Stimulated activated naive CD8-positive, alpha-beta T cell treated with anti-CD3 and anti-CD28 coated beads, Interleukin-15, Interleukin-2, amounts not matched to agents 100 U/mL and 50 U/mL, for 24 hours (primary cell): ENCODE measurements around the gene FAM228B.
"Not testable (repeated sequence)": the region's sequence is repeated elsewhere in the genome, so short reads cannot be mapped to it uniquely, and the experiment has no call there.

Experiments used
- ATAC-seq: fragments of 150-1000 bp; cut with Tn5 transposase; one replicate; pipeline ENCODE4 v1.10.0; 2021
- DNase-seq: peaks from one replicate; pipeline ENCODE4 v3.0.0; 2021

The FAM228B gene

DNA sequence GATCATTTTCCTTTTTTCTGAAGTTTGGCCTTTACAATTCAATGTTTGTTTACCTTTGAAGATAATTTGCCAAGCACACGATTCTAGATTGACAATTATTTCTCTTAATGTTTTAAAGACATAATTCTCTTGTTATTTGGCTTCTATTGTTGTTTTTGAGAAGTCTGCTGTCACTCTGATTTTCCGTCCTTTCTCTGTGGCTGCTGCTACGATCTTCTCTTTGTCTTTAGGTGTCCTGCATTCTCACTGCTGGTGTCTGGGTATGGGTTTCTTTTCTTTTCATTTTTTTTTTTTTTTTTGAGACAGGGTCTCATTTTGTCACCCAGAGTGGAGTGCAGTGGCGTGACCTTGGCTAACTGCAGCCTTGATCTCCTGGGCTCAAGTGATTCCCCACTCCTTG is 36.4 kb downstream of the FAM228B start:
- no peak for DNase-seq
- no peak for ATAC-seq

DNA sequence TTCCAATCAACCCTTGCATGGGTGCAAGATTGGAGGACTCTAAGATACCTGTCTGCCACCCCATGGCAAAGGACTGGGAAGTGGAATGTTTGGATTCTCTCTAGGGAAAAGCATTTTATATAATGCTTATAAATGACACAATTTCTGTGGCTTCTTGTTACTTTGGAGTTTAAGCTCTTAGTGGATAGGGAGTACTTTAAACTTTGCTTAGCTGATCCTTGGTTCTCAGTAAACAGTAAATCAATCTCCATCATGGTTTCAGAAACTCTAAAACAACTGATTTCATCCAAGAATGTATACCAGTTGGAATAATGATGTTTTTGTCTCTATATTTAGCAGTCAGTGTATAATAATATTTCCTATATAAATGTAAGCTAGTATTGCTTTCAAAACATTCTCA is 37.5 kb downstream of the FAM228B start:
- ATAC-seq: no peak
- no peak for DNase-seq

DNA sequence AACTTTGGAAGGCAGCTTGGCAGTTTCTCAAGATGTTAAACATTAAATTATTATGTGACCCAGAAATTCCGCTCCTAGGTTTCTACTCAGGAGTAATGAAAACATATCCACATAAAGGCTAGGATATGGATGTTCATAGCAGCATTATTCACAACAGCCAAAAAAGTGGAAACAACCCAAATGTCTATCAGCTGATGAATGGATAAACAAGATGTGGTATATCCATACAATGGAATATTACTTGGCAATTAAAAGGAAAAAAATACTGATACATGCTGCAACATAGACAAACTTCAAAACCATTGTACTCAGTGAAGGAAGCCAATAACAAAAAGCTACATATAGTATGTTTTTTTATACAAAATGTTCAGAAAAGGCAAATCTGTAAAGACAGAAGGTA is 39.2 kb downstream of the FAM228B start:
- no peak for ATAC-seq
- DNase-seq: no peak

DNA sequence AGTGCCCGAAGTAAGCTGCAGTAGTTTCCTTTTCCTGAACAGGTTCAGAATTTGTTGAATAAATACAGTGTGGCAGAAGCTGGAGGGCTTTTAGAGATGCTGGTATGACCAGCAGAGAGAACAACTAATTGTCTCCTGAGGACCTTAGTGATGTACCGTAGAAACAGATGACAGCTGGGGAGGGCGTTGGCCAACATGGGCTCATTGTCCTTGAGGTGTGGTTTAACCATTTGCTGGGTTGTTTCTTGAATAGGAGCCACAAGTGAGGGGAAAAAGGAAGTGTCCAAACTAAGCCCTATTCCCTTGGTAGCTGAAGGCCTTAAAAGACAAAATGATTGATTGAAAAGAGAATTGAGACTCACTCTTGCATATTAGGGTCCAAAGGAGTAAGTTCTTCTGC is 39.9 kb downstream of the FAM228B start:
- DNase-seq (no peak), ATAC-seq (no peak)

DNA sequence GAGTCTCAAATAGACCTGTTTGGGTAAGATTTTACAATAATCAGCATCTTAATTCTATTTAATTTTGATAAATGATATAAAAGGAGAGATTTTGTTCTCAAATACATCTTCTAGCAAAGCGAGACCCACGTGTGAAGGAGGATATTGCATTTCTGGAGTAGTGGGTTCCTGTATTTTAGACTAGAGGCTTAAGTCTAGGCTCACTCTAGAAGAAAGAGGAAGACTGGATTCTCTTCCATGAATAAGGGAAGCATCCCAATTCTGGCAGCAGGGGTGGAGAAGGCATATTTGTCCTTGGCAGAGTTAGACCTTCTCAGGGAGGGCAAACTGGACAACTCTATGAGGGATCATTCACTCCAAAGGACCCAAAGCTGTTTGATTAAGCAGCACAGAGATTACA is 40.3 kb downstream of the FAM228B start:
- no peak for ATAC-seq
- no peak for DNase-seq

DNA sequence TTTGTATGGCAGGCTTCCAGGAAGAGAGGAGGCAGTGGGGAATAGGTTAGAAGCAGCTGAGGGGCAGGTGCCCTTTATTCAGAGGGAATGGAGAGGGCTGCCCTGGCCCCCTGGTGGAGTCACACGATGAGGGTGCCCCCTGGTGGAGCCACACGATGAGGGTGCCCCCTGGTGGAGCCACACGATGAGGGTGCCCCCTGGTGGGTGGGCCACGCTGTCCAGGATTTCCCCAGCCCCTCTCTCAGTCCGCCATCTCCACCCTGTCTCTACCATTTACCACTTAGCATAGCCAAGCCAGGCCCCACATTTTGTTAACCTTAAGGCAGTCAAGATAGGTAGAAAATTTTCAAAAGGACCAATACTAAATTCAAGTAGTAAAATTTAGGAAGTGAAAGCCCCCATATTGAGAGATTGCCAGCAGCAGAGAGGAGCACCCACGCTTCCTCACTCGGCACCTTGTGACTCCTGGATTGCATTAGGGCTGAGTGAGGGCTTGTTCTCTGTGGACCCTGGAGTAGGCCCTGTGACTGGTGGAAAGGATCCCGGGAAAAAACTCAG is 41.2 kb downstream of the FAM228B start:
- DNase-seq (peak; percentile 69), ATAC-seq (peak; percentile 75)

DNA sequence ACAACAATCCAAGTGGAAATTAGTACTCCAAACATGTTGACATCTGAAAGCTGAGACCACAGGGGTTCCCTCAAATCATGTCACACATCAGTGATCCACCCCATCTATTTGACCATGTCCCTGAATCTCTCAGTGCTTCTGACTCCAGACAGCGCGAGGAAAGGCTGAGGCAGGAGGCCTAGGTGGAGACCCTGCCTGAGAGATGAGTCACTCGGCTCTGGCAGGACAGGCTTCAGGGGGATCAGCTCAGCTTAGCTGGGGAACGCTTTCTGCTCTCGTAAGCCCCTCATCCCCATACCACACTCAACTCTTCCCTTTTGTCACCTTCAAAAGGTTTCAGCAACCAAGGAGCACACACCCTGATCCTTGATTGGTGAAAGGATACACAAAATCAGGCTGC is 45.8 kb downstream of the FAM228B start:
- DNase-seq (no peak), ATAC-seq (no peak)

DNA sequence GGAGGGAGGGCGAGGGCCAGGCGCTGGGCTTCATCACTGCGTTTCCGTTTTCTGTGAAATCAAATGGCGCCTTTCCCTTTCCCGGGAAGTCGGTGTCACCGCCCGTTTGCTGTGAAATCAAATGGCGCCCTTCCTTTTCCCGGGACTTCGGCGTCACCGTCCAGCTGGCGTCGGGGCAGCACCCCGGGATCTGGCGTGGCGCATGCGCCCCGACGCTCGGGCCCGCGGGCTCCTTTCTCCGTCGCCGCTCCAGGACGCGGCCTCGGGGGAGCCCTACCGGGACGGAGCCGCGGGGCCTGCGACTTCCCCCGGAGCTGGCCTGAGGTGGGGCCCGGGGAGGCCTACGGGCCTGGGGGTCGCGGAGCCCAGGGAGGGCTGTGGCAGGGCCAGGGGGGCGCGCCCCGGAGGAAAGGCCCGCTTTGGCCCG is 51.6 kb downstream of the FAM228B start, which contains the start of gene FAM228A:
Gene FAM228A, plus strand, starts transcription at position 203 of the 427 bp plus-strand sequence. CDS start 428 bp downstream, outside the sequence.
- ATAC-seq (no peak), DNase-seq (no peak)

DNA sequence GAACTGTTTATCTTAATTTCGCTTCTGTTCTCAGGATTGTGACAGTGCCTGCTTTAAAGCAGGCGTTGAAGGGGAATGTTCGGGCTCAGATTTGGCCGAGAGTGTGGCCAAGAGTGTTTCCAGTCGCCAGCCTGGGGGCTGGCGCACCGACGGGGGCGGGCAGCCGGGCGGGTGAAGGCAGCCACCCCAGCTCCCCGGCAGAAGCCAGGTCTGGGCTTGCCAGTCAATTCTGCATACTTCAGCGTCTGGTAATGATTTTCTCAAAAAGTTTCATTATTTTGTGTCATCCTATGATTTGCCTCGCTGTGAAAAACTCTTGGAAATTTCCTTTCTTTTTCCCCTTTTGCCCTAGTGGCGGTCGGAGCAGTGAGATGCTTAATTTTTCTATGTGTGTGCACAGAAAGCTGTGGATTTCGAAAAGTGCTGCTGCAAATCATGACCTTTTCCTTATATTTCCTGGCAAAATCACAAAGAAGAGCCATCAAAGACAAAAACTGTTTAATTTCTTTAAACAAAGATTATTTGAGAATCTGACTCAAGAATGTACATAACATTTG is 52.4 kb downstream of the FAM228B start:
- DNase-seq: no peak
- no peak for ATAC-seq

DNA sequence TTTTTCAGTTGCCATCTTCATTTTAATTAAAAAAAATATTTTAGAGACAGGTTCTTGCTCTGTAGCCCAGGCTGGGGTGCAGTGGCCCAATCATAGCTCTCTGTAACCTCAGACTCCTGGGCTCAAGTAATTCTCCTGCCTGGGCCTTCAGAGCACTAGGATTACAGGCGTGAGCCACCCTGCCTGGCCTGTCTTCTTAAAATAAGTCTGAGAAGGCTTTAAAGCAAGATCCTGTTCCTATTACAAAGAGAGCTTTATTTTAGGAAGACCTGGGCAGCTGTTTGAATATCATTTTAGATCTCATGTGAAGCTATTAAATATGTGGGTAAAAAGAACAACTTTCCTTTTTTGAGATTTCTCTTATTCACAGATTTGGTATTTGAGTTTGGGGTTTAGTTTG is 53.1 kb downstream of the FAM228B start:
- DNase-seq (no peak), ATAC-seq (no peak)

DNA sequence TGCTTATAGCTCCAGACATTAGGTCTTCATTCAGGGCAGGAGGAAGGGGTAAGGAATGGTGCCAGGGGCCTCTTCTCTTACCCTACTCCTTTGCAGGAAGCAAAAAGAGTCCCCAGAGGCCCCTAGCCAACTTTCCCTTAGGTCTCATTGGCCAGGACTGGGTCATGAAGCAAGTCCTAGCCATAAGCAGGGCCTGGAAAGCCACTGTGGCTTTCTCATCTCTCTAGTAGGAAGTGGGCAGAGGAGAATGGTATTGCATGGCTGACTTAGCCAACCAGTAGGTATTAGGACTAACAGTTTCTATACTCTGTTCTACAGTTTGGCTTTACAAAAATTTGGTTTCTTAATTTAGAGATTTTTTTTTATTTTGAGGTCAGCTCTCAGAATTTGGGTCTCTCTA is 56.4 kb downstream of the FAM228B start:
- no peak for ATAC-seq
- DNase-seq: no peak

DNA sequence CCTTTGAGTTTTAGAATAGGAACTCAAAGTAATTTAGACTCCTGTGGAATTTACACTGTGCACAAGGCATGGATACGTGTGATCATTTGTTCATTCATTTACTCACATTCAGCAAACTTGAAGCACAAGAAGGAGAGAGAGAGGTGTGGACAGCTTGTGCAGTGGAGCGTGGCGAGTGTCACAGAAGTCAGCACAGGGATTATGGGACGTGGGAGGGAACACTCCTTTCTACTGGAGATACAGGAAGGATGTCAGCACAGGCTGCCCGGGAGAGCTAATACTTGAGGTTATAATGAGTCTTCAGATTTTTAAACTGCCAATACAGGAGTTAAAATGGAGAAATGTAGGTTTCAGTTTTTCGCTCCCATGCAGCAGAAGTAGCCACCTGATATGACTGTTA is 58.6 kb downstream of the FAM228B start:
- ATAC-seq: no peak

DNA sequence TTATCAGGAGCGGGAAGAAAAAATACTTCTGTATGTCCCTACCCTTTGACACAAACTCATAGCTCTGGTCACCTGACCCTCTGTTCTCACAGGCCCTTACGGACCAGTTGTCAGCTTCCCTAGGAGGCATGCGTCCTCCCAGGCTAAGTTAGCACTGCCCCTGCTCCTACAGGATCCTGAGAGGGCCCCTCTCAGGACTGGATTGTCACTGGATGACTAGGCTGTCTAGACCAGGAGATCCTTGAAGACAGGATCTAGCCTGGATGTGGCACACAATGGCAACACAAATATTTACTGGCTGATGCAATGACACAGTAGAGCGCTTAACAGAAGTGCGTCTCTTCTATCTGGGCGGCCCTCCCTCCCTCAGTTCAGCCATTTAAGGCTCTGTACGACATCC is 59.2 kb downstream of the FAM228B start:
- DNase-seq (no peak), ATAC-seq (no peak)

More for the DNA sequence above, 58.6 kb downstream of the FAM228B start:
- no peak for DNase-seq

DNA sequence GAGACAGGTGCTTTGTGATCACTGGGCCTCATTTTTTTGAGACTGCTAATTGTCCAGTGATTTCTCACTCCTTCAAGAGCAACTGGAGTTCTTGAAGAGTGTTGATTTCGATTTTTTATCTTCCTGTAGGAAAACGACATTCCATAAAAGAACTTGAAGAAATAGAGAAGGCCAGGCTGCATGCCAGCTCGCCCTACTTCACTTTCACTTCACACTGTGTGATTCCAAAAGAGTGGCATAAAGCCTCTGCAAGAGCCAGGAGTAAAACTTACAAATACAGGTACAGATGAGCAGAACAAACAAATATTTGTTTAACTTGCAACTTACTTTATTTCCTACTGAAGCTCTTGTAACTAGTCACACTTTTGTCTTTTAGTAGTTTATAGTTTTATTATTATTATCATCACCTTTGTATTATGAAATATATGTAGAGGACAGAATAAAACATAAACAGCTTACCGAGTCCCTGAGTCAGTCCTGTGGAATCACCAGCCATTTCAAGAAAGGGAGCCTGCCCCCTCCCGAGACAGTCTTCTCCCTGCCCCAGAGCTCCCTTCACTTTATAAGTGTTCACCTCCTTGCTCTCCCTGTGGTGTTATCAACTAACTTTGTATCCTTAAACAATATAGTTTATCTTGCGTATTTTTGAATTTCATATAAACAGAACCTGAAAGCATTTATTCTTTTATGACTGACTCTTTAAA is 60.2 kb downstream of the FAM228B start:
- ATAC-seq (no peak), DNase-seq (no peak)

DNA sequence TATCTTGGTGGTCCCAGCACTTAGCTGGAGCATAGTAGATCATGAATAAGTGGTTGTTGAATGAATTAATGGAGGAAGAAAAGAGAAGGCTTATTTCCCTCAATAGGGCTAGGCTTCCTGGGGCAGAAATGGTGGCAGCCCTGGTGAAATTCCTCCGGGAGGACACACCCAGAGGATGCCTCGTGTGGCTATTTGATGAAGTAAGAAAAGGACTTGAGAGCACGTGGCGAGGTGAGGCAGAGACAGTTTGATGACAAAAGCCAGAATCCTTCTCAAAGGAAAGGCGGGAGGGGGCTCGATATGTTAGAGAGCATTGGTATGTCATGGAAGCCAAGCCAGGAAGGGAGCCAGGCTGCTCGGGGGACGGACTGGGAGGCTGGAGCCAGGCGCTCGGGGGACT is 66.3 kb downstream of the FAM228B start:
- no peak for ATAC-seq
- DNase-seq: no peak

DNA sequence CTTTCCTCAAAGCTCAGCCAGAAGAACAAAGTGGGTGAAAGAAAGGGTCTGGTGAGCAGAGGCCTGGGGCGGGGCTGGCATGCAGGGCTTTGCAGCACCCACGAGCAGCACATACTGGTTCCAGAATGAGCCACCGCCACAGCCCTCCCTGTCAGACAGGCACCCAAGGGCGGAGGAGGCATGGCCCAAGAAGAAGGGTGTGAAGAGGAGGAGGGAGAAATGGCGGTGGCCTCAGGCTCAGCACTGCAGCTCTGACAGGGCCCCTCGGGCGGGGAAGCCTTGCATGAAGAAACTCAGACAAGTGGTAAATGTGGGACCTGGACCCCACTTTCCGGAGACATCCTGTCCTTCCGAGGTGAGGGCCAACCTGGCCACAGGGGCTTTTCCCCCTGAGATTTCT is 67.2 kb downstream of the FAM228B start:
- DNase-seq (no peak), ATAC-seq (no peak)

DNA sequence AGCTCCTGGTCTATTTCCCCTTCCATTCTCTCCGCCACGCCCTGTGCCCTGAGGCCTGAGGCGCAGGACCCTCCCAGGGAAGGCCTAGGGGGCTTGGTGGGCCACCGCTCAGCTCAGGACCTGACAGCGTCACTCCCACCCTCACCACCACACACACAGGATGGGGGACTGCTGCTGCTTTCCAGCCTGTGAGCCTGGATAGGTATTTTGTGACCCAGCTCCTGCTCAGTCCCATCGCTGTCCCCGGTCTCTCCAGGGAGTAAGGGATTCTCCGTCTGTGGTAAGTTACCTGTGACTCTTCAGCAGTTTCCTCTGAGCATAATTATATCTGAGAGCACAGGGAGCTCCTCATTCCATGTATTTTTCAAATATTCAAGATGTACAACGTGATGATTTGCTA is 67.9 kb downstream of the FAM228B start:
- DNase-seq: no peak
- ATAC-seq: no peak

DNA sequence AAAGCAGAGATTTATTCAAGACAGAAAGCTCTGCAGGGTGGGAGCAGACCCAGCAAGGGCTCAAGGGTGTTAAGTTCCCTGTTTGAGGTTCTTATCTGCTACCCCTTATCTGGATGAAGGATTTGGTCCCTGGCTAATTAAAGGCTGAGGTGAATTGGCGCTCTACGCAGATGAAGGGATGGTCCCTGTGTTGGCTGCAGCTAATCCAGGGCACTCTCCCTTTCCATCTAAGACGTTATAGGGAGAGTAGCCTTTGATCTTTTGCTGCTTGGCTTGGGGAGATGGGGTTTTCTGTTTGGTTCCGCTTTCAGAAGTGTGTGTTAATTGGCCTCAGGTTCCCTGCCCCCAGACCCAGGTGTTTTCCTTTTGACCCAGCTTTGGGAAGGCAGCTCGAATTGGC is 68.6 kb downstream of the FAM228B start:
- no peak for ATAC-seq
- DNase-seq: no peak

DNA sequence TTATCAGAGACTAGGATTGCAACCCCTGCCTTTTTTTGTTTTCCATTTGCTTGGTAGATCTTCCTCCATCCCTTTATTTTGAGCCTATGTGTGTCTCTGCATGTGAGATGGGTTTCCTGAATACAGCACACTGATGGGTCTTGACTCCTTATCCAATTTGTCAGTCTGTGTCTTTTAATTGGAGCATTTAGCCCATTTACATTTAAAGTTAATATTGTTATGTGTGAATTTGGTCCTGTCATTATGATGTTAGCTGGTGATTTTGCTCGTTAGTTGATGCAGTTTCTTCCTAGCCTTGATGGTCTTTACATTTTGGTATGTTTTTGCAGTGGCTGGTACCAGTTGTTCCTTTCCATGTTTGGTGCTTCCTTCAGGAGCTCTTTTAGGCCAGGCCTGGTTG is 73.9 kb downstream of the FAM228B start:
- DNase-seq, ATAC-seq: not testable (repeated sequence)

DNA sequence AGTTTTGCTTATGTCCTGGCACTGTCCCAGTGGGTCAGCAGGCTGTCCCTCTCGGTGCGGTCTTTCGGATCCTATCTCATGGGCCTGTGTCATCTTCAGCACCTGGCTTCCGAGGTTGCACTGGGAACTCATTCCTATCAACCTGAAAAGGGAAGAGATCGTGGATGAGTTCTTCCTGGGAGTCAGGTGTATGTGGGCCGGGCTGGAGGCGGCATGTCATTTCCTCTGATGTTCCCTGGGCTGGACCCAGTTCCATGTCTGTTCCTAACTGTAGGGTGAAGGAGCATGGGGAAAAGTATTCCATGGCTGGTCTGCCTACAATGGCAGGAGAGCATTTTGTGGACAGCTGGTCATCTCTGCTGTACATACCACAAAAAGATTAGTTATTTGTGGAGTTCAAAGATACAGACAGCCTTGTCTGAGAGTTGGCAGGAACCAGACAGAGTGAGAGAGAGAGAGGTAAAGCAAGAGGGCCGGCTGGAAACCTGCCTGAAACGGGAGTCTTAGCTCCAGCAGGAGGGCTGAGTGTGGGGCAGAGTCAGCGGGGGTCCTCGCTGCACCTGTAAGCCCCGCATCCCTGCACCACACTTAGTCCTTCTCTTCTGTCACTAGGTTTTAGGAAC is 76.8 kb downstream of the FAM228B start:
- no peak for ATAC-seq
- no peak for DNase-seq

DNA sequence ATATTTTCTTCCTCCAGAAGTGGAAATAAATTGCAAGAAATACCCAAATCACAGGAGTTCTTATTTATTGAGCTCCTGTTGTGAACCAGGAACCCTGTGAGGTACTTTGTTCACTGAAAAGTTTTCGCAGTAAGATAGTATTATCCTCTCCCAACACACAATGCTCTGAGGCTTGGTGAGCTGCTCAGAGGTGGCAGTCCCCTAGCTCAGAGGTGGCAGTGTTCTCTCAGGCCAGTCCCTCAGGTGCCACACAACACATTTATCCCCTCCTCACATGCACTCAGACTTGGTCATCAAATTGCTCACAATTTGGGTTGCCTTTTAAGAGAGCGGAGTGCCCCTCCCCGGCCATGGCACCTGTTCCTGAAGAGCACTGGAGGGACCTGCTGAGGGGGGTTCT is 77.5 kb downstream of the FAM228B start:
- ATAC-seq (no peak), DNase-seq (no peak)

DNA sequence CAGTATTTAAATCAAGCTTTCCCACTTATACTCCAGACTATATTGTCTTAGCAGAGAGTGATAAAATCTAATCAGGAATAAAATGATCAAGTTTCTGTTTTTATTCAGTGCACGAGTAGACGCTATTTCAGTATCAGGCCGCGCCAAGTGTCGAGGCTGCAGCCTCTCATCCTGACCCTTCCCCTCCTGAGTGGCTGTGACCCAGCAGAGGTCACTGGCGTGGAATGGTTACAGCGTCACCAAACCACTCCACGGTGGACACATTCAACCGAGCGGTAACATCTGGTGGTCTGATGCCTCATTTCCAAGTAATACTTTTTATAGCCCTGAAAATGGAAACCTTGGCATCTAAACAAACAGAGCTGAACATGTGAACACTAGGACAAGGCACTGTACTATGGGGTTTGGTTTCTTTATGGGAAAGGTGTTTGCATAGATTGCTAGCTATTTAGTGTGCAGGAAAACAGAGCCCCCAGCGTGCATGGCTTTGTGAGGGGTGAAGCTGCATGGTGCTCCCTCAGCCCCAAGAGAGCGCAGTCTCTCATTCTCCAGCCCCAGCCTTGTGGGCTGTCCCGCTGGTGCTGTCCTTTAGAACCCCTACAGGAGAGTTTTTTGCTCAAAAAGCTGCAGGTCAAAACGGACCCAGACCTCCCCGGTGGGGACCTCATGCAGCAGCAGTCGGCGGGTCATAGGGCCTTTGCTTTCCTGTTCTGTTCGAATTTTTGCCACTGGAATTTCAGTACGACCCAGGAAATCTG is 79.9 kb downstream of the FAM228B start:
- DNase-seq (no peak), ATAC-seq (no peak)

DNA sequence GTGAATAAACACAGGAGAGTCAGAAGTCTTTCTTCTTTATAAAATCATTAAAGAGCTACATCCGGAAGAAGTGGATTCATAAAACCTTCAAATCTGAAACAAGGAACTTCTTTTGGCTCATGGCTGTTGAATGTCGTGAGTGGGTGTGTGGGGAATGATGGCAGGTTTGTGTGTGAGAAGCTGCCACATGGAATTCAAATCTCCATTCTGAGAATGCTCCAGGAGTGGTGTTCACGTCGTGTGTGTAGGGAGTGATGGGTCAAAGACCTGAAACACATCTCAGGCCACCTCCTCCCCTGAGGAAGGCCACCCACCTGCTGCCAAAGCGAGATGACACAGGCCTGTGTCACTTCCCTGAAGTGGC is 80.5 kb downstream of the FAM228B start:
- DNase-seq: no peak
- ATAC-seq: no peak
